HFFc6 (cell line): ENCODE data around the gene MSRB3. TPM values are rescaled to one million over a fixed set of nuclear protein-coding genes. Genes with fewer than 3 reads are reported as not detected.

Experiments
- DNase-seq: peaks from one replicate; pipeline ENCODE4 v3.0.0-alpha.2; 2018
- H3K27ac Mint-ChIP-seq: 2 replicates; pipeline ENCODE4 v1.8.0; 2020; ENCODE audit warnings: mild to moderate bottlenecking, mixed read lengths
- H3K27me3 Mint-ChIP-seq: 2 replicates; pipeline ENCODE4 v1.8.0; 2021; ENCODE audit warnings: mild to moderate bottlenecking, moderate library complexity, mixed read lengths; ENCODE audit not compliant: insufficient read depth
- H3K36me3 Mint-ChIP-seq: 2 replicates; pipeline ENCODE4 v1.8.0; 2021; ENCODE audit warnings: low read depth, mixed read lengths
- H3K4me1 Mint-ChIP-seq: 2 replicates; pipeline ENCODE4 v1.8.0; 2020; ENCODE audit warnings: low read depth, mixed read lengths
- H3K4me3 Mint-ChIP-seq: 2 replicates; pipeline ENCODE4 v1.8.0; 2020; ENCODE audit warnings: mild to moderate bottlenecking, moderate library complexity, mixed read lengths
- H3K9me3 Mint-ChIP-seq: 2 replicates; pipeline ENCODE4 v1.8.0; 2020; ENCODE audit warnings: mild to moderate bottlenecking, mixed read lengths
- total RNA-seq, 6 experiments: library from RNA; stranded (reverse); fragmentation: NEBNext Ultra II Directional; extraction: Animal tissue kit (Norgen Biotek cat#: 25700); gene quantifications; 2 replicates in 1 of 6; 3 replicates in 5 of 6; pipeline ENCODE4 v1.2.3, GENCODE V29; 2021
- TF ChIP-seq, protein P1 (sequence below): fragments of 200-600 bp; sonication (generic); IDR thresholded peaks from 2 replicates; pipeline ENCODE4 v1.5.0; 2021; ENCODE audit warnings: antibody characterized with exemption, mild to moderate bottlenecking

The MSRB3 gene
- total RNA-seq, 6 experiments from 2014 or later: 108 to 143 (median 127) TPM

DNA sequence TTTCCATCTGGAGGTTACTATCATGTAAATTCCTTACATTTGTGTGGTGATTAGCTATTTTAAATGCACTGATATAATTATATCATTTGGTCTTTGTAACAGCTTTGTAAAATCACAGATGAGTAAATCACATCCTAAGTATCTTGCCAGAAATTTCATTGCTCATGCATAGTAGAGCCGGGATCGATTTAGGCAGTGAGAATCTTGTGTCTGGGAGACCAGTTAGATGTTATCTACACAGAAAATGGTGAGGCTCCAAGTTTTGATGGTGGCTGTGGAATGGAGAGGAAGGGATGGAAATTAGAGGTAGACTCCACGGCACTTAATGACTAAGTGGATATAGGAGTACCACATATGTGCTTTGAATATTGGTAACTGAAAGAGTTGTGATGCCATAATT, 156.3 kb downstream of the MSRB3 start:
- peak; percentile 52 for DNase-seq
- TF ChIP-seq, protein P1, sequence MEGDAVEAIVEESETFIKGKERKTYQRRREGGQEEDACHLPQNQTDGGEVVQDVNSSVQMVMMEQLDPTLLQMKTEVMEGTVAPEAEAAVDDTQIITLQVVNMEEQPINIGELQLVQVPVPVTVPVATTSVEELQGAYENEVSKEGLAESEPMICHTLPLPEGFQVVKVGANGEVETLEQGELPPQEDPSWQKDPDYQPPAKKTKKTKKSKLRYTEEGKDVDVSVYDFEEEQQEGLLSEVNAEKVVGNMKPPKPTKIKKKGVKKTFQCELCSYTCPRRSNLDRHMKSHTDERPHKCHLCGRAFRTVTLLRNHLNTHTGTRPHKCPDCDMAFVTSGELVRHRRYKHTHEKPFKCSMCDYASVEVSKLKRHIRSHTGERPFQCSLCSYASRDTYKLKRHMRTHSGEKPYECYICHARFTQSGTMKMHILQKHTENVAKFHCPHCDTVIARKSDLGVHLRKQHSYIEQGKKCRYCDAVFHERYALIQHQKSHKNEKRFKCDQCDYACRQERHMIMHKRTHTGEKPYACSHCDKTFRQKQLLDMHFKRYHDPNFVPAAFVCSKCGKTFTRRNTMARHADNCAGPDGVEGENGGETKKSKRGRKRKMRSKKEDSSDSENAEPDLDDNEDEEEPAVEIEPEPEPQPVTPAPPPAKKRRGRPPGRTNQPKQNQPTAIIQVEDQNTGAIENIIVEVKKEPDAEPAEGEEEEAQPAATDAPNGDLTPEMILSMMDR: no peak
- peak overlapping the region; percentile 38 for H3K27ac Mint-ChIP-seq
- H3K9me3 Mint-ChIP-seq: no peaks in the 10 kb centered on the region
- peak overlapping the region; percentile 16; the same call in 1 of the 2 replicates for H3K4me3 Mint-ChIP-seq
- no peaks in the 10 kb centered on the region for H3K27me3 Mint-ChIP-seq
- H3K4me1 Mint-ChIP-seq: peaks cover 86% of the 10 kb centered on the region
- H3K36me3 Mint-ChIP-seq: peaks cover 23% of the 10 kb centered on the region

DNA sequence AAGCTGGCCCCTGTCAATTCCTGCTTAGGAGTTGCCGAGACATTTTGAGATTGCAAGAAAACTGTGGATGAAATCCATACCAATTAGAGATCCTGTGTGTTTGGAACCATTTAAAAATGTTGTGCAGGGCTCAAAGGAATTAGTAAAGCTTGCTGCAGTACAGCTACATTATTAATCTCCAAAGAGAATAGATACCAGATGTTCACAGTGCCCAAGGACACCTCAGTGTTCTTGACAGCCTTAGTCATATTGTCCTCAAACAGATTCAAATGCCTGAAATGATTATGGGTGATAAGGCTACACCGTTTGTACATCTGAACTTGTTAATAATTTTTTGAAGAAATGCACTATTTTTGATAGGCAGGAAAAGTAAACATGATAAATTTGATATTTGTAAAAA, 164.6 kb downstream of the MSRB3 start:
- peak overlapping the region; percentile 65 for H3K27ac Mint-ChIP-seq
- peak overlapping the region; percentile 15 for H3K4me3 Mint-ChIP-seq
- peaks cover 35% of the 10 kb centered on the region for H3K36me3 Mint-ChIP-seq
- no peaks in the 10 kb centered on the region; the same call in 1 of the 2 replicates for H3K27me3 Mint-ChIP-seq
- no peaks in the 10 kb centered on the region for H3K9me3 Mint-ChIP-seq
- peaks cover 73% of the 10 kb centered on the region for H3K4me1 Mint-ChIP-seq
- DNase-seq: peak; percentile 49
- TF ChIP-seq, protein P1: no peak

DNA sequence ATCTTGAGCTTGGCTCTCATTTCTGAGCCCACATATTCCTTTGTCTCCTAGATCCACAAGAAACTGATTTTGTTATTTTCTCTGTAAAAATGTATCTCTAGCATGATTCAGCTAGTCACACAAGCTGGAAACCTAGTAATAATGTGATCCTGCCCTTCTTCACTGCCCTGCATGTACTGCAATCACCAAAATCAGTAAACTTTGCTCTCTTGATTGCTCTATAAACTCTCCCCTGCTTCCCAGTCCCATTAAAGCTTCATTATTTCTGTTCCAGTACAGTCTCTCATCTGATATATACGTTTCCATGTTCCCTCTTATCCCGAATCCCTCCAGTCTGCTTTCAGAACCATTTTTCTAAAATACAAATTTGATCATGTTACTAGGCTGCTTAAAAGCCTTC, 166.5 kb downstream of the MSRB3 start:
- peaks cover 78% of the 10 kb centered on the region for H3K4me1 Mint-ChIP-seq
- peaks cover 25% of the 10 kb centered on the region for H3K36me3 Mint-ChIP-seq
- H3K9me3 Mint-ChIP-seq: no peaks in the 10 kb centered on the region
- H3K27me3 Mint-ChIP-seq: no peaks in the 10 kb centered on the region; the same call in 1 of the 2 replicates
- H3K27ac Mint-ChIP-seq: peak overlapping the region; percentile 2; the same call in 1 of the 2 replicates
- DNase-seq: no peak
- no peak overlapping the region for H3K4me3 Mint-ChIP-seq
- TF ChIP-seq, protein P1: no peak

DNA sequence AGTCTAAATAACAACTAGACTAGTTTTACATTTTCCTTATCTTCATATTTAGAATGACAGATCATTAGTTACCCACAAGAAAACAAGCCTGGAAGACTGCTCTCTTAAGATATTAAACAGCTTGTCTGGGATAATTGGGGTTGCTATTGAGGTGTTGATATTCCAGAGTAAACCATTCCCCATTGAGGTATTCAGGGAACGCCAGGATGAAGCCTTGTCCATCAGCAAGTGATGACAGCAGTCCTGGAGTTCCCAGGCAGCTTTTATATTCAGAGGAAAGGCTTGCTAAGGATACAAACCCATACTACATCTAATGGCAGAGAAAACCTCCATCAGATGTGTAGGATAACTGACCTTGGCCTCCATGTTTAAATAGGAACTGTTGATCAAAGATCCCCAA, 168.4 kb downstream of the MSRB3 start:
- H3K36me3 Mint-ChIP-seq: peaks cover 25% of the 10 kb centered on the region
- TF ChIP-seq, protein P1: no peak
- no peak overlapping the region for H3K4me3 Mint-ChIP-seq
- no peak overlapping the region for H3K27ac Mint-ChIP-seq
- no peak for DNase-seq
- H3K4me1 Mint-ChIP-seq: peaks cover 85% of the 10 kb centered on the region
- no peaks in the 10 kb centered on the region for H3K9me3 Mint-ChIP-seq
- H3K27me3 Mint-ChIP-seq: no peaks in the 10 kb centered on the region; the same call in 1 of the 2 replicates

DNA sequence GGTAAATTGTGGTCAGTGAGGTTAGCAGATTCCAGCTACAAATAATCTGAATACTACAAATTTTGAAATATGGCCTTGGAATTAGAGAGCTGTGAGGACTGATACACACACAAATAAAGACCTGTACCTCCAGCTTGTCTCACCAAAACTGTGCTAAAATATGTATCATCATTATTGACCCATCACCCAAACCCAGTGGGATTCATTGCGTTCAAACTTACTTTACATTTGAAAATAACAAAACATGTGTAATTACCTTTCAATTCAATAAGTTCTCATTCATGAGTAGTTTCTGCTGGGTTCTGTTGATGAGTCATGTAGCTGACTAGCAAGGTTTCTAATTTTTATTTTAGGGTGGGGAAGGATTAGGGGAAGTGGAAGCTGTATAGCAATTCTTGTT, 170.9 kb downstream of the MSRB3 start:
- Mint-ChIP-seq H3K27ac (peak overlapping the region; percentile 10), H3K36me3 (peaks cover 35% of the 10 kb centered on the region), H3K9me3 (no peaks in the 10 kb centered on the region), H3K27me3 (peaks cover 2% of the 10 kb centered on the region), H3K4me3 (peak overlapping the region; percentile 15; the same call in 1 of the 2 replicates), H3K4me1 (peaks cover 74% of the 10 kb centered on the region)
- peak; percentile 33 for DNase-seq
- TF ChIP-seq, protein P1: no peak
